HFFc6 (cell line): ENCODE results near the gene PRDM16. TPM values are rescaled to one million over a fixed set of nuclear protein-coding genes. Genes with fewer than 3 reads are reported as not detected.

Experiments
- DNase-seq: peaks from one replicate; pipeline ENCODE4 v3.0.0-alpha.2; 2018
- H3K27ac Mint-ChIP-seq: 2 replicates; pipeline ENCODE4 v1.8.0; 2020; ENCODE audit warnings: mild to moderate bottlenecking, mixed read lengths
- H3K27me3 Mint-ChIP-seq: 2 replicates; pipeline ENCODE4 v1.8.0; 2021; ENCODE audit warnings: mild to moderate bottlenecking, moderate library complexity, mixed read lengths; ENCODE audit not compliant: insufficient read depth
- H3K36me3 Mint-ChIP-seq: 2 replicates; pipeline ENCODE4 v1.8.0; 2021; ENCODE audit warnings: low read depth, mixed read lengths
- H3K4me1 Mint-ChIP-seq: 2 replicates; pipeline ENCODE4 v1.8.0; 2020; ENCODE audit warnings: low read depth, mixed read lengths
- H3K4me3 Mint-ChIP-seq: 2 replicates; pipeline ENCODE4 v1.8.0; 2020; ENCODE audit warnings: mild to moderate bottlenecking, moderate library complexity, mixed read lengths
- H3K9me3 Mint-ChIP-seq: 2 replicates; pipeline ENCODE4 v1.8.0; 2020; ENCODE audit warnings: mild to moderate bottlenecking, mixed read lengths
- total RNA-seq, 6 experiments: library from RNA; stranded (reverse); fragmentation: NEBNext Ultra II Directional; extraction: Animal tissue kit (Norgen Biotek cat#: 25700); gene quantifications; 2 replicates in 1 of 6; 3 replicates in 5 of 6; pipeline ENCODE4 v1.2.3, GENCODE V29; 2021
- TF ChIP-seq, protein P1 (sequence below): fragments of 200-600 bp; sonication (generic); IDR thresholded peaks from 2 replicates; pipeline ENCODE4 v1.5.0; 2021; ENCODE audit warnings: antibody characterized with exemption, mild to moderate bottlenecking

The PRDM16 gene
- total RNA-seq, 6 experiments from 2014 or later = not detected

DNA sequence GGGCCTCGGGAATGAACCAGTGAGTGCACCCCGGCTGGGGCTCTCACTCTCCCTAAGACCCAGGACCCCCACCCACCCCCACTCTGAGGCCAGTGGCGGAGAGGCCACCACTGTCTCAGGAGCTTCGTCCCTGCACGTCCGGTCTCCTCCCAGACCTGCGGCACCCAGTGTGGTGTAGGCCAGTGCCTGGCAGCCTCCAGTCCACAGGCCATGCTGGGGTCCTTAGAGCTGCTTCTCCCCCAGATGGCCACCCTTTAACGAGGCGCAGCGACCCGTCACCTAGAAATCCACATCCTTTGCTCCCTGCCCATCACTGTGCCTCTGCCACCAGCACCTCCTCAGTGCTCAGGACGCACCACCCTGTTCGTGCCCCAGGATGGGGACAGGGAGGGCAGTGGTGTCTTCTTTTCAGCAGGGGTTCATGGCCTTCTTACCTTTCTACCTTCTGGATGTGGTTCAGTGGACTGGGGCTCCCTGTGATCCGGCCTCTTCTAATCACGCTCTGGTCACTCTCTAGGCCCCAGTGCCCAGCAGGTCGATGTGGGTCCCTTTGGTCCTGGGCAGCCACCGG lies 253.5 kb downstream of the PRDM16 start:
- H3K4me3 Mint-ChIP-seq = no peak overlapping the region
- H3K36me3 Mint-ChIP-seq = no peaks in the 10 kb centered on the region
- H3K27ac Mint-ChIP-seq = no peak overlapping the region
- no peaks in the 10 kb centered on the region for H3K9me3 Mint-ChIP-seq
- no peak for DNase-seq
- H3K27me3 Mint-ChIP-seq = peaks cover 27% of the 10 kb centered on the region
- H3K4me1 Mint-ChIP-seq = peaks cover 5% of the 10 kb centered on the region; the same call in 1 of the 2 replicates
- TF ChIP-seq, protein P1, sequence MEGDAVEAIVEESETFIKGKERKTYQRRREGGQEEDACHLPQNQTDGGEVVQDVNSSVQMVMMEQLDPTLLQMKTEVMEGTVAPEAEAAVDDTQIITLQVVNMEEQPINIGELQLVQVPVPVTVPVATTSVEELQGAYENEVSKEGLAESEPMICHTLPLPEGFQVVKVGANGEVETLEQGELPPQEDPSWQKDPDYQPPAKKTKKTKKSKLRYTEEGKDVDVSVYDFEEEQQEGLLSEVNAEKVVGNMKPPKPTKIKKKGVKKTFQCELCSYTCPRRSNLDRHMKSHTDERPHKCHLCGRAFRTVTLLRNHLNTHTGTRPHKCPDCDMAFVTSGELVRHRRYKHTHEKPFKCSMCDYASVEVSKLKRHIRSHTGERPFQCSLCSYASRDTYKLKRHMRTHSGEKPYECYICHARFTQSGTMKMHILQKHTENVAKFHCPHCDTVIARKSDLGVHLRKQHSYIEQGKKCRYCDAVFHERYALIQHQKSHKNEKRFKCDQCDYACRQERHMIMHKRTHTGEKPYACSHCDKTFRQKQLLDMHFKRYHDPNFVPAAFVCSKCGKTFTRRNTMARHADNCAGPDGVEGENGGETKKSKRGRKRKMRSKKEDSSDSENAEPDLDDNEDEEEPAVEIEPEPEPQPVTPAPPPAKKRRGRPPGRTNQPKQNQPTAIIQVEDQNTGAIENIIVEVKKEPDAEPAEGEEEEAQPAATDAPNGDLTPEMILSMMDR = no peak

DNA sequence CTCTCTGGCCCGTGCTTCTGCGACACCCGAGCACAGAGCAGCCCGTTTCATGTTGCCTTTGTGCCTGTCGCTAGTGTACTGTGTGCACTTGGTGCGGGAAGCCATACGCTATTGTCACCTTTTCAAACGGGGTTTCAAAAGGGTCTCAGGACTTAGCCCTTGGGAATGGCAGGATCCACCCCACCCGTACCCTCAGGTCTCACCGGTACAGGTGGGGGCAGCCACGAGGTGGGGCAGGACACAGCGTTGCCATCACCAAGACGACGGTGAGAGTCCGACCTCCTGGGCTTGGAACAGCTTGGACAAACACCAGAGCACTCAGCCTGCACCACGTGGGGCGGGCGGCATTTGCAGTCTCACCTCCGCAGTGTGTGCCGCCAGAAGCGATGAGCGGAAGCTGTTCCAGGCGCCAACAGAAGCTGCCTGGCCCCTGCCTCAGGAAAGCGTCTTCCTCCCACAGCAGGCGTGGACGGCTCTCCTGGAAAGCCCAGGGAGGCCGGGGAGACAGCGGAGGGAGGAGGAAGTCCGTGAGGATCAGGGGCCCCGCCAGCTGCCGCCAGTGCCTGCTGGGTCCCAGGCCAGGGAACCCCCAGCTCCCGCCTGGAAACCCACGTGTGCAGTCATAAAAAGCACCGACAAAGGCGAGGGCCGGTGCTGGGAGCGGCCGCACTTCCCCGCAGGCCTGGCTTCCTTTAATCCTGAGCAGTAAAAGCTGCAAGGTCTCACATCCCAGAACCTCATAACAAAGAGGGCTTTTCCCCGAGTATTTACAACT lies 254.2 kb downstream of the PRDM16 start:
- H3K27me3 Mint-ChIP-seq = peaks cover 27% of the 10 kb centered on the region
- peaks cover 5% of the 10 kb centered on the region; the same call in 1 of the 2 replicates for H3K4me1 Mint-ChIP-seq
- TF ChIP-seq, protein P1 = no peak
- no peak overlapping the region for H3K4me3 Mint-ChIP-seq
- H3K9me3 Mint-ChIP-seq = no peaks in the 10 kb centered on the region
- no peak for DNase-seq
- H3K36me3 Mint-ChIP-seq = no peaks in the 10 kb centered on the region
- H3K27ac Mint-ChIP-seq = no peak overlapping the region

DNA sequence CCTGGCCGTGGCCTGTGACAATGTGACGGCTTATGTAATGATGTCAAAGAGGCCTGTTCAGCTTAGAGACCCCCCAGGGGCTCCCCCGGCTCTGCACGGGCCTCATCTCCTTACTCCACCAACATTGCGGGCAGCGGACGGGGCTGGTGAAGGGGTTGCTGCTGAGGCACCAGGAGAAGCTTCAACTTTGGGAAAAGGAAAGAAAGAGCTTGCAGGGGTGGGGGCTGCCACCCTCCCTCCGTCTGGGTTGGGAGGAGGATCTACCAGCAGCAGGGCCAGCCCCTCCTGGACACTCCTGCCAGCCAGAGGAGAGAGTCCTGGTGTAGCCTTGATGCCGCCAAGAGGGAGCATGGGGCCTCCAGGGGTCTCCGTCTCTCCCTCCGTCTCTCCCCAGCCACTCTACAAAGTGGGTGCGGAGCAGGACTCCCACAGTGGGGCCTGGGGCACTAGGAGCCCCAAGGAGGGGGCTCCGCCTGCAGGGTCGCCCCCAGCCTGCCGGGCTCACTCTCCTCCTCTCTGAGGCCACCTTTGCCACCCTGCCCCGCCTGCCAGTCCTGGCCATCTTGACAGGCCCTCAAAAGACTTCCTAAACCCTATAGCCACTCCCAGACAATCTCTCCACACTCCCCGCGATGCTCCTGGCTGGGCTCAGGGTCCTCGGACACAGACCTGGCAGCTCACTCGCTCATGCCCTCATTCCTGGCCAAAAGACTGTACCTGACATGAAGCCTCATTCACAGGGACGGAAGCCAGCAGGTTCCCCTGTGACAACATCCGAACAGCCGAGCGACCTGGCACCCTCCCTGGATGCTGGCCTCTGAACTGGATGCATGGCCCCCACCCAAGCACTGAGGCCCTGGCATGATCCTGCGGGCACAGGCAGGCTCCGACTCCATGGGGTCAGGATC lies 255.0 kb downstream of the PRDM16 start:
- Mint-ChIP-seq H3K9me3 (no peaks in the 10 kb centered on the region), H3K4me3 (no peak overlapping the region), H3K4me1 (peaks cover 5% of the 10 kb centered on the region; the same call in 1 of the 2 replicates), H3K36me3 (no peaks in the 10 kb centered on the region), H3K27ac (no peak overlapping the region), H3K27me3 (peaks cover 27% of the 10 kb centered on the region)
- no peak for DNase-seq
- TF ChIP-seq, protein P1 = no peak

DNA sequence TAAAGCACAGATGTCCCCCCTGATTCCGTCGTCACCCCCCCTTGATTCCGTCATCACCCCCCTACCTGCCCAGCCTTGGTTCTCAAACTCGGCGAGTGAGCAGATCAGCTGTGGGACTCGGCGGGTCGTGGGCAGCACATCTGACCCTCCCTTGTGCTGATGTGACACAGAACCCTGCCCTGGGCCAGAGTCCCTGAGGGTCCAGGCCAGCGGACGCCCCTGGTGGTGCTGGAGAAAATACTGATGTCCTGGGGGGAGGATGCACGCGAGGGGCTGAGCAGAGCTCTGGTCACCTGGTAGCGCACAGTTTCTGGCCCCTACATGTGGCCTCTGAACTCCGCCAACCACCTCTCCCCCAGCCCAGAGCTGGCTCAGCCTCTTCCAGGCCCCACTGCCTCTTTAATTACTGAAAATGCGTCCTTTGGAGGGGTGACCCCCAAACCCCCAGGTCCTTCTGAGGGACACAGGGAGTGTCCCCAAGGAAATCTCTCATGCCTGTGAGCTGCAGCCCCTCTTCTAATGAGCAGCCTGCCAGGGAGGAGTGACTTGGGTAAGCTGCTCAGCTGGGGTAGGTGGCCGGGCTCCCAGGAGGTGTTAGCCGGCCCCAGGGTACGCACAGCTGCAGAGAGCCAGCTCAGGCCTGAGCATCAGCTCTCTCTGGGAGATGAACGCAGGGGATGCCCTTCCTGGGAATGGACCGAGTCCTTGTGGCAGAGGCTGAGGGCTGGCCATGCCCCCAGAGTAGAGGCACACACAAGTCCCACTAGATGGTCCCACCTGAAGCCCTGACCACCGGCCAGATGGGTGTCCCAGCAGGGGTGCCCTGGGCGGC lies 255.9 kb downstream of the PRDM16 start:
- Mint-ChIP-seq H3K36me3 (no peaks in the 10 kb centered on the region), H3K4me3 (no peak overlapping the region), H3K4me1 (peaks cover 4% of the 10 kb centered on the region; the same call in 1 of the 2 replicates), H3K27ac (no peak overlapping the region), H3K27me3 (peaks cover 27% of the 10 kb centered on the region), H3K9me3 (no peaks in the 10 kb centered on the region)
- no peak for DNase-seq
- TF ChIP-seq, protein P1 = no peak
